HUES64 (cell line): ENCODE measurements around the gene TUBA4B.
A peak's percentile ranks its signal among the peaks of the same experiment; 100 is the strongest.

ENCODE experiments used
- H3K27ac ChIP-seq: 2 replicates; pipeline ENCODE4 v1.7.0; 2013; ENCODE audit warnings: low read depth, low read length, inconsistent platforms
- H3K27me3 ChIP-seq: 2 replicates; pipeline ENCODE4 v1.6.1; 2013; ENCODE audit warnings: mild to moderate bottlenecking, low read length; ENCODE audit not compliant: insufficient read depth
- H3K36me3 ChIP-seq: 2 replicates; pipeline ENCODE4 v1.6.1; 2013; ENCODE audit warnings: mild to moderate bottlenecking, low read length; ENCODE audit not compliant: insufficient read depth
- H3K4me1 ChIP-seq: 2 replicates; pipeline ENCODE4 v1.6.1; 2013; ENCODE audit warnings: mild to moderate bottlenecking, low read length, moderate library complexity; ENCODE audit not compliant: insufficient read depth
- H3K4me3 ChIP-seq: 2 replicates; pipeline ENCODE4 v1.5.1; 2013; ENCODE audit warnings: mild to moderate bottlenecking, low read length, moderate library complexity
- H3K9ac ChIP-seq: 2 replicates; pipeline ENCODE4 v1.6.1; 2013; ENCODE audit warnings: mild to moderate bottlenecking, low read depth, low read length
- H3K9me3 ChIP-seq: 2 replicates; pipeline ENCODE4 v1.6.1; 2013; ENCODE audit warnings: low read depth, low read length; ENCODE audit not compliant: insufficient read depth
- WGBS: fragments of 150-250, 120-280 bp; methylation state at CpG from one replicate; pipeline ENCODE4 v1.1.7; 2013; ENCODE audit warnings: missing lambda C conversion rate; 5-methylcytosine and 5-hydroxymethylcytosine counted together

The TUBA4B gene

DNA sequence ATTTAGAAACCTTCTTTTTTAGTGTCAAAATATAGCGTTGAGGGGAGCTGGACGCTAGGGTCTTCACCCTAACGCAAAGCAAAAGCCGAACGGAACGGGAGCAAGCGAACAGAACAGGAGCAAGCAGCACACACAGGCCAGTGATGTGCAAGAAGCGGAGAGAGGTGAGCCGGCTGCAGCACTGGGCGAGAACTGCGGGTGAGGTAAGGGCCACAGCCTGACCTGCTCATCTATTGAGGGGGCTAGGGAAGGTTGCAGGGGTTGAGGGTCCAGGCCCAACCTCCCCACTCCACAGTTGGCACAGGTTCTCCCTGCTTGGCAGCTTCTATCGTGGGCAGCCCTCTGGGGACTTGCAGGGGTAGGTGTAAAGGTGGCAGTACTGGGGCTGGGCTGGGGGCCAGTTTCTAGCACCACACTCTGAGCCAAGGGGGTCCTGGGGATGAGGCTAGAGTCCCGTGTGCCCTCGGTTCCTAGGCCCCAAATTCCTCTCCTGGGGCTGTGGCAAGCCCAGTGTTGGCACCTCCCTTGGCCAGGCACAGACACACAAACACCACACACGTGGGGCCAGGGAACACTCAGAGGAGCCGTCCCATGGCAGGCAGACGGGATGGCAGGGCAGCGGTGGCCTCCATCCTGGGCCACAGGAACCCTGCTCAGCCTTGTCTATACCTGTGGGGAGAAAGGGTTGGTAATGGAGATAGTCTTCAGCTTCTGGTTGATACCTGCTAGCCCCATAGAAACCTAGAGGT lies 33.1 kb upstream of the TUBA4B start:
- 96% methylated on average over 18 of the region's 18 CpGs for WGBS
- Histone ChIP-seq H3K36me3 (peaks cover 52% of the 10 kb centered on the region), H3K9me3 (no peaks in the 10 kb centered on the region), H3K27me3 (no peaks in the 10 kb centered on the region), H3K4me3 (no peak overlapping the region), H3K9ac (no peak overlapping the region; the same call in 1 of the 2 replicates), H3K4me1 (peaks cover 7% of the 10 kb centered on the region), H3K27ac (no peak overlapping the region)

- no peaks in the 10 kb centered on the region for H3K27me3 ChIP-seq
- H3K36me3 ChIP-seq: peaks cover 56% of the 10 kb centered on the region
- peaks cover 7% of the 10 kb centered on the region for H3K4me1 ChIP-seq
- 92% methylated on average over 19 of the region's 19 CpGs for WGBS
- H3K4me3 ChIP-seq: no peak overlapping the region
- H3K27ac ChIP-seq: no peak overlapping the region
- H3K9ac ChIP-seq: no peak overlapping the region
- H3K9me3 ChIP-seq: no peaks in the 10 kb centered on the region
These were observed 32.2 kb upstream of the TUBA4B start for GRCh38 chr2:219220652-219221402.

GRCh38 chr2:219221957-219222518 lies 31.0 kb upstream of the TUBA4B start:
- Histone ChIP-seq H3K9ac (no peak overlapping the region), H3K4me1 (peaks cover 7% of the 10 kb centered on the region), H3K27ac (no peak overlapping the region), H3K27me3 (no peaks in the 10 kb centered on the region), H3K4me3 (no peak overlapping the region), H3K9me3 (no peaks in the 10 kb centered on the region), H3K36me3 (peaks cover 63% of the 10 kb centered on the region)
- WGBS: 93% methylated on average over 16 of the region's 16 CpGs

GRCh38 chr2:219223831-219224610 lies 29.0 kb upstream of the TUBA4B start:
- Histone ChIP-seq H3K4me1 (0 out of 2 replicates have a peak, but pooled peaks cover 5% of the 10 kb centered on the region), H3K4me3 (no peak overlapping the region), H3K9ac (no peak overlapping the region), H3K27ac (no peak overlapping the region), H3K27me3 (no peaks in the 10 kb centered on the region), H3K9me3 (no peaks in the 10 kb centered on the region), H3K36me3 (peaks cover 63% of the 10 kb centered on the region)
- WGBS: 97% methylated on average over 31 of the region's 31 CpGs

- no peaks in the 10 kb centered on the region for H3K9me3 ChIP-seq
- no peak overlapping the region for H3K4me3 ChIP-seq
- H3K27ac ChIP-seq: no peak overlapping the region
- H3K27me3 ChIP-seq: no peaks in the 10 kb centered on the region
- 0 out of 2 replicates have a peak, but pooled peaks cover 5% of the 10 kb centered on the region for H3K4me1 ChIP-seq
- 96% methylated on average over 3 of the region's 3 CpGs for WGBS
- H3K9ac ChIP-seq: no peak overlapping the region
- peaks cover 58% of the 10 kb centered on the region for H3K36me3 ChIP-seq
These were observed 27.7 kb upstream of the TUBA4B start for GRCh38 chr2:219225350-219225749.

GRCh38 chr2:219228041-219228910 lies 24.8 kb upstream of the TUBA4B start:
- no peak overlapping the region for H3K27ac ChIP-seq
- H3K36me3 ChIP-seq: peaks cover 51% of the 10 kb centered on the region
- no peaks in the 10 kb centered on the region for H3K9me3 ChIP-seq
- 0 out of 2 replicates have a peak, but pooled peaks cover 5% of the 10 kb centered on the region for H3K4me1 ChIP-seq
- H3K9ac ChIP-seq: peak overlapping the region; percentile 69
- 78% methylated on average over 6 of the region's 7 CpGs for WGBS
- no peaks in the 10 kb centered on the region for H3K27me3 ChIP-seq
- peak overlapping the region; percentile 84 for H3K4me3 ChIP-seq

DNA sequence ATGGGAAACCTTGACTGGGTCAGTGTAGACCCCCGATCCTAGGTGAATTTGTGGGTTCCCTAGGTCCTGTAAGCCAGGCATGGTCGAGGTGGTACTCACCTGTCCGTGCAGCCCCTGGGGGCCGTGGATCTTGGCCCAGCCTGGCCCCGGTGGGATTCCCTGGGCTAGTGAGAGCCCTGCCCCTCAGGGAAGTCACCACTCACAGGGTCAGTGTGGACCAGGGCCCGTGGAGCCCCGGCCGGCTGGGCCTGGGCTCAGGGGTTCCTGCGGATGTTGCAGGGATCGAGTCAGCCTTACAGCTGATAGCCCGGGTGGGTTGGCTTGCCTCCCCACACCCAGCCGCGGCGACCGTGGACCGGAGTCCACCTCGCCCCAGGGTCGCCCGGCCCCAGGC lies 24.1 kb upstream of the TUBA4B start:
- Histone ChIP-seq H3K27me3 (no peaks in the 10 kb centered on the region), H3K4me3 (peak overlapping the region; percentile 84), H3K4me1 (0 out of 2 replicates have a peak, but pooled peaks cover 5% of the 10 kb centered on the region), H3K36me3 (peaks cover 51% of the 10 kb centered on the region), H3K27ac (peak overlapping the region; percentile 89), H3K9me3 (no peaks in the 10 kb centered on the region), H3K9ac (peak overlapping the region; percentile 69)
- WGBS: 9% methylated on average over 19 of the region's 19 CpGs

DNA sequence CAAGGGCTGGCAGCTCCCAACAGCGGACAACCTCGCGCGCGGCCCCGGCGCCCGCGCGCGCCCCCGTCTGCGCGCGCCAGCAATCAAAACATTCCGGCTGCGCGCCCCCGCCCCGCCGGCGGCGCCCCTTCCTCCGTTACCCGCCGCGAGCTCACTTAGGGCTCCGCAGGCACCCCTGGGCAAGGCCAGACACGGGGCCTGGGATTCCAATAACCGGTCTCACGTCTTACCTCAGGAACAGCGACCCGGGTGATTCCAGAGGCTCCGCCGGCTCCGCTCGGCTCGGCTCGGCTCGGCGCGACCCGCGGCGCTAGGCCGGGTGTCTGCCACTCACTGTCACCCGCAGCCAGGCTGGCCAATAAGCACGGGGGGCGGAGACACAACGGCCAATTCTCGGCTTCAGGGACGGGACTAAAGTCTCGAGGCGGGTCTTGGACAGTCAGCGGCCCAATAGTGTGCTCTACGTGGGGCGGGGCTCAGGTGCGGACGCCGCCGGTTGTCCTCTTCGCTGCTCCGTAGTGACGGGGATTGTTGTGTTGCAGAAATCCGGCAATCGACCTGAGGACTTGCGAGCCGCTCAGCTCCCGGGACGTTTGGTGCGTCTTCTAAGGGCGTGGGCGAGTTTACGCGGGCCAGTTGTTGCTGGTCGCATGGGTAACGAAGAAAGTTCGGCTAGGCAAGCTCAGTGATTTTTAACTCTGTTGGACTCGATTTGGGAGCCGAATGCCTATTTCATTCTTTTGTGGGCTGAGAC lies 23.6 kb upstream of the TUBA4B start, which contains the start of the genes ANKZF1 and ATG9A:
Gene ANKZF1, plus strand, starts transcription at position 502 of the 754 bp plus-strand sequence. CDS start 452 bp downstream, outside the sequence.
Gene ATG9A, minus strand, starts transcription at position 332 of the 754 bp plus-strand sequence. CDS start 1,612 bp downstream, outside the sequence.
- peak within 1 kb of the TSS; percentile 82 for H3K9ac ChIP-seq
- H3K27me3 ChIP-seq: no peaks in the 10 kb centered on the region
- under 1% methylated on average over 80 of the region's 80 CpGs for WGBS
- H3K9me3 ChIP-seq: no peaks in the 10 kb centered on the region
- peak within 1 kb of the TSS; percentile 84 for H3K4me3 ChIP-seq
- H3K36me3 ChIP-seq: peaks cover 51% of the 10 kb centered on the region
- H3K27ac ChIP-seq: peak within 1 kb of the TSS; percentile 89
- H3K4me1 ChIP-seq: 0 out of 2 replicates have a peak, but pooled peaks cover 5% of the 10 kb centered on the region

- Histone ChIP-seq H3K36me3 (peaks cover 51% of the 10 kb centered on the region), H3K27me3 (no peaks in the 10 kb centered on the region), H3K9me3 (no peaks in the 10 kb centered on the region), H3K27ac (peak overlapping the region; percentile 85; the same call in 1 of the 2 replicates), H3K4me1 (0 out of 2 replicates have a peak, but pooled peaks cover 5% of the 10 kb centered on the region), H3K4me3 (peak overlapping the region; percentile 84), H3K9ac (peak overlapping the region; percentile 82)
- 2% methylated on average over 24 of the region's 24 CpGs for WGBS
These were observed 22.9 kb upstream of the TUBA4B start for GRCh38 chr2:219230059-219230540.
